HEK293 (cell line): Measurements from ENCODE around the gene CTNNBL1.
"Not testable (repeated sequence)": the region's sequence is repeated elsewhere in the genome, so short reads cannot be mapped to it uniquely, and the experiment has no call there.

Experiments used
- CTCF ChIA-PET: fragments of 350-600 bp; formaldehyde crosslinking; extraction: SDS; loops from one replicate; lab custom pipeline; 2021; ENCODE audit warnings: antibody characterized with exemption; lab: Yijun Ruan, JAX
- POLR2A ChIA-PET: fragments of 300-600 bp; formaldehyde crosslinking; extraction: SDS; loops from one replicate; lab custom pipeline; 2020; ENCODE audit warnings: antibody characterized with exemption, inconsistent platforms; lab: Yijun Ruan, JAX
- H3K27ac ChIP-seq: fragments of 200-500 bp; sonication (Bioruptor generic); 2 replicates; pipeline ENCODE4 v1.5.1; 2014; ENCODE audit warnings: low read depth, low read length, control low read depth, inconsistent platforms; ENCODE audit errors: extremely low read depth
- H3K36me3 ChIP-seq, 2 experiments: fragments of 200-500 bp in 1 of 2; sonication (Bioruptor generic) in 1 of 2; 1 replicate in 1 of 2; 2 replicates in 1 of 2; pipeline ENCODE4 v1.5.1; 2014 to 2017; ENCODE audit warnings: inconsistent platforms in 2 of 2, low read length in 2 of 2; ENCODE audit not compliant: control insufficient read depth in 2 of 2, insufficient read depth in 1 of 2
- H3K4me1 ChIP-seq: fragments of 200-500 bp; sonication (Bioruptor generic); 2 replicates; pipeline ENCODE4 v1.5.1; 2014; ENCODE audit warnings: mild to moderate bottlenecking, low read length, inconsistent platforms; ENCODE audit not compliant: control insufficient read depth, insufficient read depth
- H3K4me3 ChIP-seq: 2 replicates; pipeline ENCODE4 v1.5.1; 2011; ENCODE audit warnings: low read depth, mild to moderate bottlenecking, control low read depth, low read length, moderate library complexity
- H3K9me3 ChIP-seq: fragments of 200-500 bp; sonication (Bioruptor generic); 2 replicates; pipeline ENCODE4 v1.5.1; 2014; ENCODE audit warnings: low read depth, low read length, inconsistent platforms; ENCODE audit not compliant: control insufficient read depth, insufficient read depth
- HOXD13 ChIP-seq: sonication (generic); formaldehyde crosslinking; IDR thresholded peaks from 2 replicates; pipeline ENCODE4 v1.8.0; 2022; ENCODE audit warnings: missing genetic modification reagents, borderline replicate concordance
- PATZ1 ChIP-seq: fragments of 450-650 bp; formaldehyde crosslinking; IDR thresholded peaks from 2 replicates; pipeline ENCODE4 v1.5.1; 2016; ENCODE audit warnings: missing biosample characterization, missing genetic modification characterization
- PRDM1 ChIP-seq: fragments of 450-650 bp; formaldehyde crosslinking; IDR thresholded peaks from 2 replicates; pipeline ENCODE4; 2016; ENCODE audit warnings: missing biosample characterization, missing genetic modification characterization
- SP7 ChIP-seq: fragments of 450-650 bp; formaldehyde crosslinking; IDR thresholded peaks from 2 replicates; pipeline ENCODE4 v1.5.1; 2016; ENCODE audit warnings: missing biosample characterization, missing genetic modification characterization
- ZBTB17 ChIP-seq: fragments of 450-650 bp; formaldehyde crosslinking; IDR thresholded peaks from 2 replicates; pipeline ENCODE4 v1.5.1; 2016; ENCODE audit warnings: missing biosample characterization, missing genetic modification characterization
- ZFHX2 ChIP-seq: fragments of 450-650 bp; formaldehyde crosslinking; conservative IDR thresholded peaks from 2 replicates; pipeline ENCODE4 v1.5.1; 2016; ENCODE audit warnings: missing biosample characterization, missing genetic modification characterization
- ZNF133 ChIP-seq: fragments of 450-650 bp; formaldehyde crosslinking; IDR thresholded peaks from 2 replicates; pipeline ENCODE4 v1.5.1; 2016; ENCODE audit warnings: missing biosample characterization, missing genetic modification characterization
- ZNF211 ChIP-seq: fragments of 450-650 bp; formaldehyde crosslinking; IDR thresholded peaks from 2 replicates; pipeline ENCODE4 v1.5.1; 2016; ENCODE audit warnings: low read depth, missing biosample characterization, missing genetic modification characterization
- ZNF24 ChIP-seq: fragments of 450-650 bp; formaldehyde crosslinking; IDR thresholded peaks from 2 replicates; pipeline ENCODE4 v1.5.1; 2016; ENCODE audit warnings: missing biosample characterization, missing genetic modification characterization
- ZNF302 ChIP-seq: fragments of 450-650 bp; formaldehyde crosslinking; IDR thresholded peaks from 2 replicates; pipeline ENCODE4 v1.5.1; 2016; ENCODE audit warnings: missing biosample characterization, missing genetic modification characterization, low read depth
- ZNF350 ChIP-seq: fragments of 450-650 bp; formaldehyde crosslinking; IDR thresholded peaks from 2 replicates; pipeline ENCODE4 v1.5.0; 2017; ENCODE audit warnings: missing biosample characterization, mild to moderate bottlenecking, missing genetic modification characterization
- ZNF37A ChIP-seq: fragments of 450-650 bp; IDR thresholded peaks from 2 replicates; pipeline ENCODE4 v1.5.1; 2018; ENCODE audit warnings: missing biosample characterization, missing genetic modification characterization
- ZNF416 ChIP-seq: fragments of 450-650 bp; formaldehyde crosslinking; IDR thresholded peaks from 2 replicates; pipeline ENCODE4 v1.5.1; 2016; ENCODE audit warnings: missing biosample characterization, missing genetic modification characterization
- ZNF629 ChIP-seq: fragments of 450-650 bp; formaldehyde crosslinking; IDR thresholded peaks from 2 replicates; pipeline ENCODE4 v1.5.1; 2017; ENCODE audit warnings: missing biosample characterization, missing genetic modification characterization
- ZNF830 ChIP-seq: fragments of 450-650 bp; IDR thresholded peaks from 2 replicates; pipeline ENCODE4 v1.5.0; 2018; ENCODE audit warnings: missing biosample characterization, missing genetic modification characterization, low read depth, mild to moderate bottlenecking, moderate library complexity
- TF ChIP-seq, protein P1 (sequence below): fragments of 450-650 bp; formaldehyde crosslinking; IDR thresholded peaks from 2 replicates; pipeline ENCODE4 v1.5.1; 2016; ENCODE audit warnings: missing biosample characterization, missing genetic modification characterization

CTNNBL1 gene

GRCh38 chr20:37677969-37678861 lies 15.6 kb upstream of the CTNNBL1 start:
- H3K4me3 ChIP-seq = no peak overlapping the region
- ChIA-PET CTCF (no interaction called here), POLR2A (no interaction called here)
- H3K27ac ChIP-seq = no peak overlapping the region
- H3K4me1 ChIP-seq = no peaks in the 10 kb centered on the region
- H3K9me3 ChIP-seq = no peaks in the 10 kb centered on the region
- TF ChIP-seq PRDM1 (tag by site-specific recombination) = no peak
- TF ChIP-seq ZFHX2 (tag by site-specific recombination) = no peak
- TF ChIP-seq SP7 = no peak
- TF ChIP-seq, protein P1, sequence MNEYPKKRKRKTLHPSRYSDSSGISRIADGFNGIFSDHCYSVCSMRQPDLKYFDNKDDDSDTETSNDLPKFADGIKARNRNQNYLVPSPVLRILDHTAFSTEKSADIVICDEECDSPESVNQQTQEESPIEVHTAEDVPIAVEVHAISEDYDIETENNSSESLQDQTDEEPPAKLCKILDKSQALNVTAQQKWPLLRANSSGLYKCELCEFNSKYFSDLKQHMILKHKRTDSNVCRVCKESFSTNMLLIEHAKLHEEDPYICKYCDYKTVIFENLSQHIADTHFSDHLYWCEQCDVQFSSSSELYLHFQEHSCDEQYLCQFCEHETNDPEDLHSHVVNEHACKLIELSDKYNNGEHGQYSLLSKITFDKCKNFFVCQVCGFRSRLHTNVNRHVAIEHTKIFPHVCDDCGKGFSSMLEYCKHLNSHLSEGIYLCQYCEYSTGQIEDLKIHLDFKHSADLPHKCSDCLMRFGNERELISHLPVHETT = no peak
- TF ChIP-seq HOXD13 = no peak
- TF ChIP-seq ZNF133 = no peak
- TF ChIP-seq PATZ1 (tag by site-specific recombination) = no peak
- TF ChIP-seq ZNF302 (tag by site-specific recombination) = no peak
- TF ChIP-seq ZNF830 (tag by site-specific recombination) = no peak
- no peak for TF ChIP-seq ZNF416 (tag by site-specific recombination)
- TF ChIP-seq ZNF211 (tag by site-specific recombination) = no peak
- H3K36me3 ChIP-seq = no peaks in the 10 kb centered on the region

DNA sequence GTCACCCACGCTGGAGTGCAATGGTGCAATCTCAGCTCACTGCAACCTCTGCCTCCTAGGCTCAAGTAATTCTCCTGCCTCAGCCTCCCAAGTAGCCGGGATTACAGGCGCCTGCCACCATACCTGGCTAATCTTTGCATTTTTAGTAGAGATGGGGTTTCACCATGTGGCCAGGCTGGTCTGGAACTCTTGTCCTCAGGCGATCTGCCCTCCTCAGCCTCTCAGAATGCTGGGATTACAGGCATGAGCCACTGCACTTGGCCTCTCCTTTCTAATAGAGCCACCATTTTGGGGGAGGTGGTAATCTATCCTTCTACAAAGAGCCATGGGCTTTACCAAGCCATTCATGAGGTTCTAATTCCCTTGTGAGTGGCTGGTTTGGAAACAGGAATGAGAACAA lies 14.1 kb upstream of the CTNNBL1 start:
- H3K27ac ChIP-seq, CTCF ChIA-PET, H3K4me1 ChIP-seq, POLR2A ChIA-PET, H3K36me3 ChIP-seq, H3K4me3 ChIP-seq, H3K9me3 ChIP-seq: not testable (repeated sequence)

DNA sequence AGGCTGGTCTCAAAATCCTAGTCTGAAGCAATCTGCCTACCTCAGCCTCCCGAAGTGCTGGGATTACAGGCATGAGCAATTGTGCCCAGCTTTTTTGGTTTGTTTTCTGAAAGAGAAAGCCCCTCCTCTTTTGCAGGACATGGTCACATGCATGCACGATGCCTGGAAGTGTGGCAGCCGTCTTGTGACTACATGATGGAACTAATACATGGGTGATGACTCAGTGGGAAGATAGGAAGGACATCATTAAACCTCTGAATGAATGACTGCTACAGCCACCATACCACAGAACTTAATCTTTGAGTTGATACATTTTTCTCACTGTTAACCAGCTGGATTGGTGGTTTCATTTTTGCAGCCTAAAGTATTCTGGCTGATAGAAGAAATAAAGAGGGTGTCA lies 13.4 kb upstream of the CTNNBL1 start:
- H3K36me3 ChIP-seq = no peaks in the 10 kb centered on the region
- ChIA-PET POLR2A (no interaction called here), CTCF (no interaction called here)
- no peaks in the 10 kb centered on the region for H3K9me3 ChIP-seq
- H3K4me1 ChIP-seq = no peaks in the 10 kb centered on the region
- no peak overlapping the region for H3K27ac ChIP-seq
- no peak overlapping the region for H3K4me3 ChIP-seq
- TF ChIP-seq ZNF629 (0 out of 2 replicates have a peak, but pooled peaks have one; percentile 46), ZBTB17 (tag by site-specific recombination) (peak; percentile 36; the same call in 1 of the 2 replicates), ZNF24 (tag by site-specific recombination) (peak; percentile 55; the same call in 1 of the 2 replicates), ZNF37A (tag by site-specific recombination) (no peak), ZNF350 (tag by site-specific recombination) (no peak), SP7 (peak; percentile 27; the same call in 1 of the 2 replicates)
